Testis (tissue), 3 donors: ENCODE measurements around the gene C10orf105. TPM values are rescaled to one million over a fixed set of nuclear protein-coding genes. Genes with fewer than 3 reads are reported as not detected.

ENCODE experiments used
- DNase-seq: peaks from one replicate; pipeline ENCODE4 v3.0.0-alpha.2; 2019
- H3K27ac ChIP-seq, 2 donors: fragments of 200-600 bp; sonication (generic); one replicate each; pipeline ENCODE4 v1.5.1; 2019
- H3K27me3 ChIP-seq: fragments of 200-600 bp; sonication (generic); one replicate; pipeline ENCODE4 v1.5.1; 2019
- H3K36me3 ChIP-seq: fragments of 200-600 bp; sonication (generic); one replicate; pipeline ENCODE4 v1.5.1; 2017; ENCODE audit warnings: low read depth; ENCODE audit errors: missing control alignments
- H3K4me1 ChIP-seq: fragments of 200-600 bp; sonication (generic); one replicate; pipeline ENCODE4 v1.5.1; 2019
- H3K4me3 ChIP-seq, 2 donors: fragments of 200-600 bp; sonication (generic); one replicate each; pipeline ENCODE4 v1.5.1; 2017 to 2019
- H3K9me3 ChIP-seq: fragments of 200-600 bp; sonication (generic); one replicate; pipeline ENCODE4 v1.5.1; 2017
- CTCF ChIP-seq, 3 experiments: fragments of 450-650 bp in 2 of 3; fragments of 200-600 bp in 1 of 3; sonication (generic) in 1 of 3; IDR thresholded peaks; one replicate each; pipeline ENCODE4 v1.5.1; 2016 to 2019; ENCODE audit warnings: antibody characterized with exemption in 3 of 3, mild to moderate bottlenecking in 2 of 3, moderate library complexity in 1 of 3
- POLR2A ChIP-seq: fragments of 450-650 bp; IDR thresholded peaks from one replicate; pipeline ENCODE4 v1.6.1; 2017; ENCODE audit warnings: antibody characterized with exemption, mild to moderate bottlenecking, moderate library complexity
- WGBS, 2 donors: methylation state at CpG; one replicate each; pipeline ENCODE4 v1.1.5; 2018; 5-methylcytosine and 5-hydroxymethylcytosine counted together
- intact Hi-C: fragments of 100-400 bp; cut with DNase I; formaldehyde crosslinking; loops from one replicate; pipeline ENCODE4 v1.15.1; 2023; ENCODE audit warnings: low total_unique reads
- polyA plus RNA-seq: library from polyadenylated mRNA; stranded (reverse); fragments of 350-450 nt; fragmentation: Illumina TruSeq; extraction: RNeasy Lipid Tissue Mini Kit (QIAGEN cat#74804); gene quantifications from one replicate; pipeline ENCODE4 v1.2.3, GENCODE V29; 2014; ENCODE audit warnings: low read depth, low replicate concordance; ENCODE audit not compliant: insufficient read depth
- total RNA-seq, 2 donors: library from RNA; depleted of rRNA; stranded (reverse); fragments of >200 nt; gene quantifications; one replicate each; pipeline ENCODE4 v1.2.3, GENCODE V29; 2016

C10orf105 gene
- total and polyA plus RNA-seq, 3 donors from 2014 or later = 0.47 to 1.7 (median 0.87) TPM

- Histone ChIP-seq H3K27me3 (no peaks in the 10 kb centered on the region), H3K9me3 (no peaks in the 10 kb centered on the region), H3K36me3 (no peaks in the 10 kb centered on the region), H3K4me3 (no peak overlapping the region), H3K27ac (no peak overlapping the region), H3K4me1 (peaks cover 18% of the 10 kb centered on the region)
- TF ChIP-seq CTCF (IDR thresholded peaks at IDR 0.05) = no peak
- TF ChIP-seq POLR2A = no peak
- 96% methylated on average over 14 of the region's 14 CpGs; no CpG with 5 or more reads in 1 of the 2 donors for WGBS, 2 donors
- DNase-seq = no peak
- intact Hi-C loops = no loop called here
These were observed 5.7 kb upstream of the C10orf105 start for GRCh38 chr10:71725249-71725648.

DNA sequence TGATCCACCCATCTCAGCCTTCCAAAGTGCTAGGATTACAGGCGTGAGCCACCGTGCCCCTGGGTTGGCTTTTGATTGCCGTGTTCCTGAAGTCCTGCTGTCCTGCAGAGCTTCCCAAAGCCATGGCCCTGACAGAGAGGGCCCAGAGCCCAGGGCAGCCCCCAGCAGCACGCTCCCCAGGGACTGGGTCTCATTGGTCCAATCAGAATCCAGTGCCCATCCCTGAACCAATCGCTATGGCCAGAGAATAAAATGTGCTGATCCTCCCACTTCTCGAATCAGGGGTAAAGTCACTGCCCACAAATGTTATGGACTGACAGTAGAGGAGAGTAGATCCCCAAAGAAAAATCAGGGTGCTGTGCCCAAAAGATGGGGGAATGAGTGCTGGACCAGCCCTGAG is 5.0 kb upstream of the C10orf105 start:
- DNase-seq = no peak
- 83 to 85% methylated on average over 6 of the region's 6 CpGs for WGBS, 2 donors
- Histone ChIP-seq H3K9me3 (no peaks in the 10 kb centered on the region), H3K36me3 (no peaks in the 10 kb centered on the region), H3K4me3 (no peak overlapping the region), H3K27ac (no peak overlapping the region), H3K27me3 (no peaks in the 10 kb centered on the region), H3K4me1 (peaks cover 18% of the 10 kb centered on the region)
- TF ChIP-seq POLR2A (no peak), CTCF (IDR thresholded peaks at IDR 0.05) (no peak)
- intact Hi-C loops = no loop called here

DNA sequence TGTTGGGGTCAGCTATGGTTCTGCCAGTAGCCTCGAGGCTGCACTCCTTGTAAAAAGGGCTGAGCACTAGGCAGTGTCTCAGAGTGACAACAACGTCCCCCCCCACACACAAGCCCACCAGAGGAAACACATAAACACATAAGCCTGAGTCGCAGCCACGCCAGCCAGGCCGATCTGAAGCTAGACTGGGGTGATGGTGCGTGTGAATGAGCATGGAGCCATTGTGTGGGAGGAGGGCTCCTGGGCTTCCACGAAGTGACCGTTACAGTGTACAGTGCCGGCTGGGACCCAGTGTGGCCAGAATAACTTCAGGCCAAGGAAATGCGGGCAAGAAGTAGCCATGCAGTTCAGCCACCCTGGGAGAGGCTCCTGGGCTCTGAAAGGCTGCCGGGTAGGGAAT is 3.7 kb upstream of the C10orf105 start:
- 94 to 97% methylated on average over 6 to 11 of the region's 11 CpGs for WGBS, 2 donors
- peaks cover 18% of the 10 kb centered on the region for H3K4me1 ChIP-seq
- no peaks in the 10 kb centered on the region for H3K27me3 ChIP-seq
- intact Hi-C loops = no loop called here
- DNase-seq = no peak
- H3K36me3 ChIP-seq = no peaks in the 10 kb centered on the region
- TF ChIP-seq CTCF (IDR thresholded peaks at IDR 0.05) (no peak), POLR2A (no peak)
- no peak overlapping the region for H3K4me3 ChIP-seq
- H3K27ac ChIP-seq = no peak overlapping the region
- no peaks in the 10 kb centered on the region for H3K9me3 ChIP-seq

DNA sequence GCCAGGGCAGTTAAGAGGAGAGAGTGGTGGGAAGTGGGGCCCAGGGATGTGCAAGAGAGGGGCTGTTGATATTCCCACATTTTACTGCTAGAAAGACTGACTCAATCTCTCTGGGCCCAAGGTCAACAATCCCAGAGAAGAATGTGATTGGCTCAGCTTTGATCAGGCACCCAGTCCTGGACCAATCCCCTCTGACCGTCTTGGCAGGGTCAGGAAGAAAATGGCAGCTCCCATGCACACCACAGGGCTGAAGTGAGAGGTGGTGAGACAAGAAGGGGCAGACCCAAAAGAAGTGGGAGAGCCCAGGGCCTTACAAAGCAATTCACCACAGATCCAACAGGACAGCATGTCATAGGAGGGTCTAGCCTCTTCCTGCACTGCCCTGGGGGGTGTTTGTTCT is 3.3 kb upstream of the C10orf105 start:
- Histone ChIP-seq H3K4me1 (peaks cover 18% of the 10 kb centered on the region), H3K4me3 (no peak overlapping the region), H3K36me3 (no peaks in the 10 kb centered on the region), H3K27me3 (no peaks in the 10 kb centered on the region), H3K9me3 (no peaks in the 10 kb centered on the region), H3K27ac (no peak overlapping the region)
- no peak for DNase-seq
- no peak for TF ChIP-seq CTCF (IDR thresholded peaks at IDR 0.05)
- no peak for TF ChIP-seq POLR2A
- intact Hi-C loops = no loop called here
- WGBS, 2 donors = 100% methylated on average over 1 of the region's 1 CpG

- no peak for TF ChIP-seq POLR2A
- no peak for TF ChIP-seq CTCF (IDR thresholded peaks at IDR 0.05)
- H3K36me3 ChIP-seq = no peaks in the 10 kb centered on the region
- H3K9me3 ChIP-seq = no peaks in the 10 kb centered on the region
- no peak for DNase-seq
- intact Hi-C loops = no loop called here
- no peaks in the 10 kb centered on the region for H3K27me3 ChIP-seq
- H3K4me3 ChIP-seq = no peak overlapping the region
- WGBS, 2 donors = 95 to 96% methylated on average over 6 of the region's 6 CpGs
- H3K4me1 ChIP-seq = peaks cover 15% of the 10 kb centered on the region
- no peak overlapping the region for H3K27ac ChIP-seq
These were observed 1.7 kb upstream of the C10orf105 start for GRCh38 chr10:71721313-71721712.
